HG03097 (cell line): ENCODE results near the gene SLC38A10.

Experiments used
- ATAC-seq: cut with Tn5 transposase; IDR thresholded peaks from one replicate; pipeline ENCODE4 v1.9.1; 2021; ENCODE audit not compliant: unreplicated experiment, low FRiP score

Gene SLC38A10

GRCh38 chr17:81260171-81260570 lies 34.9 kb downstream of the SLC38A10 start:
- ATAC-seq, result no peak

DNA sequence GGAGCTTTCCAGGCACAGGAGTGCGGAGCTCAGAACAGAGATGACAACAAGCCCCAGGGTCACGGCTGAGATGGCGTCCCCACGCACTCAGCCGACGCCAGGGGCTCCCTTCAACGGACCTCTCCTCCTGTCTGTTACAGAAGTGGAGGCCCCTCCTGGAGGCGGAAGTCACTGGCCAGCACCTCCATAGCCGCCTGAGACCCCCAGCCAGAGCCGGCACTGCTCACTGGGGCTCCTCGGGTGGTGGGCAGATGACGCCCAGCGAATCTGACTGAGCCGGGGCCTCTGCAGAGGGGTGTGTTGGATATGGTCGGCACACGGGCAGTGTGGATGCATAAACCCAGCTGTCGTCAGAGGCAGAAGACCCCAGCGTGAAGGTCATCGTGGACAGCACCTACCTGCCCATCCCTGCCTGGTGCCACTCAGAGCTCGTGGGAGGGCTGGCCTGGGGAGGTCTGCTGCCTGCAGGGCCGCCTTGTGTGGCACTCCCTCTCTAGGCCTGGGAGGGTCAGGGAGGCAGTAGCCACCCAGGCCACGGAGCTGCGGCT lies 36.0 kb downstream of the SLC38A10 start:
- ATAC-seq, result no peak

DNA sequence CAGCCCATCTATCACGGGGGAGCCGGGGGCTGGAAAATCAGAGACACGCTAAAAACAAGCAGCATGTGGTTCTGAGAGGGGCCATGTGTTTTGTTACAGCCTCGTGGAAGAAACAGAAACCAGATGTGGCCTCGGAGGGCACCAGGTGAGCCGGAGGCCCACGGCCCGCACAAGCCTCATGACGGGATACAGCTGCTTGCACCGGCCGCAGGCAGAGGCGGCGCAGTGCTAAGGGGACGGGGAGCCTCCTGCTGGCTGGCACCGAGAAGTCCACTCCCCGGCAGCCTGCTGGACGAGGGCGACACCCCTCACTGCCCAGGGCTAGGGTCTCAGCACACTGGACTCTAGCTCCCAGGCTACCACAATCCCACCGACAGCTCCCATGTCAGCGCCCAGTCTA lies 36.8 kb downstream of the SLC38A10 start:
- no peak for ATAC-seq

DNA sequence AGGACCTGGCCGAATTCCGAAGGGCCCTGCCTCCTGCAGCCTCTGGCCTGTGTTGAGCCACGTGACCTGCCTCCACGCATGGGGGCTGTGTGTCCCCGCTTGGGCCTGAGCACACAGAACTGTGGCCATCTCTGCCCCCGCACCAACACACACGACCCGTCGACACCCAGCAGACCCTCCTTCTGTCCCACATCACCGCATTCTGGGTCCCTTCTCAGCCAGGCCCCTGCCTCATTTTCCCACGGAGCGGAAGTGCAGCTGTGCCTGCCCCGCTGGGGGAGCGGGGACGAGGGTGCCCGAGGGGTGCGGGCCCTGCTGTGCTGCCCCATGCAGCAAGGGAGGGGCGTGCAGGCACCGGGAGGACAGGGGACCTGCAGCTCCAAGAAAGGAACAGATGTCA lies 37.6 kb downstream of the SLC38A10 start:
- ATAC-seq, result no peak

DNA sequence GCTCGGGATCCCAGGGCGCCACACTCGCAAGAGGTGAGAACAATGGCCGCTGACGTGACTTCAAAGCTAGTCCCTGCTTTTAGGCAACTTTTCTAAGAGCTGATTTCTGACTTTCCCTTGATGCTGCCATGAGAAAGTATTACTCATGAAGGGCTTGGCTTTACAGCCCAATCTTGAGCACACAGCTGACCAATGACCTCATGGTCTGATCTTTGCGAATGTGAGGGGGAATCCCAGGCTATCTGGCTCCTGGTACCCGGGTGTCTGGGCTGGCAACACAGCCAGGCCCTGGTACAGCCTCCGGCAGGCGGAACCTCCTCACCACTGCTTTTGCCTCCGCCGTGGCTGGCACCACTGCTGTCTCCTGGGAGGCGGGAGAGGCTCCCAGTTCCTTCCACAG lies 38.5 kb downstream of the SLC38A10 start:
- no peak for ATAC-seq

DNA sequence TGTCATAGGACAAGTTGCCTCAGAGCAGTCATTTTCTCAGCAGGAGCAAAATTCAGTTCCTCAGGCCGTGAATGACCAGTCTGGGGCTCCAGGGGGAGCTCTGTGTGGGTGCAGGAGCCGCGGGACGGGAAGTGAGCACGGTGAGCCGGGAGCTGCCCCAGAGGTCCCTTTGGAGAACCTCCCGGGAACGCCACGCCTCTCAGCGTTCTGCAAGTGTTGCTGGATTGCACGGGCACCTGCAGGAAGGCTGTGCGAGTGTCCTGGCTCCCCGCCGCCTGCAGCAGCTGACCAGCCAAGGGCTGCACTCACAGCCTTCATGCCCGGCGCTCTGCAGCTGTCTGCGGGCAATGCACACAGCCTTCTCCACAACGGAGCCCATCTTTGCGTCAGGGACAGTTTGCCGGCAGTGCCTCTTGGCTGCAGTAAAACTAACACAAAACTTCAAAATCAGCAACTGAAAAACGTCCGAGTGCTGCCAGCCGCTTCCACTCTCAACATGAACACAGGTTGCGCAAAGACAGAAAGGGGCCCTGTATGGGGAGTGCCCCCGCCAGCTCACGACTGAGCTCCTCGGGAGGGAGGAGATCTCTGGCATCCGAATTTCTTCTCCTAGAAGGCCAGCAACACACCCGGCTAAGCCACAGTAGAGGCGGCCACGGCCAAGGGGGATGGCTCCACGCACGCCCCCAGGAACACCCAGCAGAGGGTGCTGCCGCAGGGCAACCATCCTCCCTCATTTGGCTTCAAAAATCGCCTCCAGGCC lies 40.0 kb downstream of the SLC38A10 start:
- no peak for ATAC-seq

- no peak for ATAC-seq
These were observed 41.6 kb downstream of the SLC38A10 start for GRCh38 chr17:81253358-81254131.

DNA sequence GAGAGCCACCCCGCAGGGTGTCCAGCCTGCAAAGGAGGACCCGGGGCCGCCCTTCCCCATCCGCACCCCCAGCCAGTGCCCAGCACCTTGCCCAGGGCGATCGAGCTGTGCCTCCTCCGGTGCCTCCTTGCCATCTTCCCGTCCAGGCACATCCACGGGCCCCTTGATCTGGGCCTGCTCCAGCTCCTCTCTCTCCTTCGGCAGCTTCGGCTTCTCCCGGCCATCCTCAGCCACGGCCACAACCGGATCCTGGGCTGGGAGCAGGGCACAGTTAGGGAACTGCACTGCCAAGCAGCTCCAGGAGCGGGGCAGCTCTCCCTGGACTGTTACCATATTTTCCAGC lies 42.1 kb downstream of the SLC38A10 start:
- ATAC-seq, result no peak

- ATAC-seq, result no peak
These were observed 42.7 kb downstream of the SLC38A10 start for GRCh38 chr17:81252326-81252986.

DNA sequence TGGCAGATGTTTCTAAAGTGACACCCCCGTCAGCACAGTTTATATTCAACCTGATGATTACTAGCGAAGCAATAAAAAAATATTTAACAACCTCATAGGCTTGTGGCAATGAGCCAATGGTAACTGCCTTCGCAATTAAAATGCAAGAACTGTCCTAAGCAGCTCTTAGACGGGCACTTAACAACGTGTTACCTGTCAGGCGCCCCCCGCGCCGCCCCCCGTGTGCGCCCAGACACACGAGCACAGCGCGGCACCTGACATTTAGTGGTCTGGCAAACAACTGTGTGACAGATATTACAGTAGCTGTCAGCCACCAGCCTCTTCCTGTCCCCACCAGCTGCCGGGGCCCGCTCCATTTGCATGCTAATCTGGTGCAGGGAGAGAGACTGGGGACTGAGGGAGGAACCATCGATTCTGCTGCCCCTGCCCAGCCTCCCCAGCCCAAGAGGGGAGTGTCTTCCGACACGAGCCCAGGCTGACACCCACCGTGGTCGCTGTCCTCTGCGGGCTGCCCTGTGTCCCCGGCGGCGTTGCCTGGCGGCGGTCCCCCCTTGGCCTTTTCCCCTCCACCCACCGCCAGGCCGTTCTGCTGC lies 43.3 kb downstream of the SLC38A10 start:
- ATAC-seq, result no peak

GRCh38 chr17:81251094-81251708 lies 43.9 kb downstream of the SLC38A10 start:
- ATAC-seq, result no peak

DNA sequence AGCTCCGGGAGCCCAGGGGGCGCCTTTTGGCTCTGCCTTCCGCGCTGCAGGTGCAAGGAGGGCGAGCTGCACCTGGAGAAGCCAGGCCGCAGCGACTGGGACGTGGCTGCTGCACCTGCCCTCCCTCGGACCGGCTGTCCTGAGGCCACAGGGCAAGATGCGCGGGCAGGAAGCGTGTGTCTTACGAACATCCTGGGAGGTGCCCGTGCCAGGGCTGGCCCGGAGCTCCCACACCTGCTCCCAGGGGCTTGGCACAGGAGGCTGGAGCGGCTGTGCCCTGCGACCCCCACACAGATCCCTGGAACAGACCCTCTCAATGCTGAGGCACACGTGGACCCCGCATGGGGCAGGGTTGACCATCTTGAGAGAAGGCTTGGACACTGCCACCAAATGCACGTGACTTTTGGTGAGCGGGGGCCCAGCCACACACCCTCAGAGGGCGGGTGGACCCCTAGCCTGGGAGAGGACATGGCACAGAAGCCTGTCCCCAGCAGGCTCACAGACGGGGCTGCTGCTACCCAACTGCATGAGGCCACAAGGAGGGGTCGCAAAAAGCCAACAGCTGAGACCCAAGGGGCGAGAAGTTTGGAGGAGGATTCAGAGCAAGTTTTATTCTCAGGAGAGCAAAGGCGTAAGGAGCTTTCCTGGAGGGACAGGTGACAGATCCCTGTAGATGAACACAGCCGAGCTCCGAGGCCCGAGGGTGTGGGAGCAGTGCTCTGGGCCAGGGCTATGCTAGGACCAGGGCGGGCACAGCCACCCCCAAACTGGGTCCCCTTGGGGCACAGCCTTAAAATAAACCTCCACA lies 44.6 kb downstream of the SLC38A10 start:
- ATAC-seq, result no peak

GRCh38 chr17:81249223-81250040 lies 45.7 kb downstream of the SLC38A10 start:
- ATAC-seq, result no peak

GRCh38 chr17:81248649-81249048 lies 46.5 kb downstream of the SLC38A10 start:
- ATAC-seq, result no peak

DNA sequence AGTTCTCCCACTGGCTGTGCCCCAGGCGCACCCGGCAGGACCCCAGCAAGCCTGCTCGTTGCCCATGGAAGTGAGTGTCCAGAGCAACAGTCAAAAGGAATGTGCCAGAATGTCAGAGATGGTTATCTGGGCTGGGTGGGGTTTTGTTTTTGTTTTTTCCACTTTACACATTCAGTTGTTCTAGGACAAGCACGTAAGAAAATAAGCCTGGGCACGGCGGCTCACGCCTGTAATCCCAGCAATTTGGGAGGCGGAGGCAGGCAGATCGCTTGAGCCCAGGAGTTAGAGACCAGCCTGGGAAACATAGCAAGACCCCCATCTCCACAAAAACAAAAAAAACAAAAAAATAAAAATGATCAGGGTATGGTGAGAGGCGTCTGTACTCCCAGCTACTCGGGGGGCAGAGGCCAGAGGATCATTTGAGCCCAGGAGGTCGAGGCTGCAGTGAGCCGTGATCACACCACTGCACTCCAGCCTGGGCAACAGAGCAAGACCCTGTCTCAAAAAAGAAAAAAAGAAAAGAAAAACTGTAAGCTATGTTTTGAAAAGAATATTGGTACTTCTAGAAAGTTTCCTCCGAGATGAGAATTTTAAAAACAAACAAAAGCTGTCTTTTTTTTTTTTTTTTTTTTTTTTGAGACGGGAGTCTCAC lies 47.6 kb downstream of the SLC38A10 start:
- no peak for ATAC-seq

- ATAC-seq, result no peak
These were observed 48.3 kb downstream of the SLC38A10 start for GRCh38 chr17:81246679-81247338.

DNA sequence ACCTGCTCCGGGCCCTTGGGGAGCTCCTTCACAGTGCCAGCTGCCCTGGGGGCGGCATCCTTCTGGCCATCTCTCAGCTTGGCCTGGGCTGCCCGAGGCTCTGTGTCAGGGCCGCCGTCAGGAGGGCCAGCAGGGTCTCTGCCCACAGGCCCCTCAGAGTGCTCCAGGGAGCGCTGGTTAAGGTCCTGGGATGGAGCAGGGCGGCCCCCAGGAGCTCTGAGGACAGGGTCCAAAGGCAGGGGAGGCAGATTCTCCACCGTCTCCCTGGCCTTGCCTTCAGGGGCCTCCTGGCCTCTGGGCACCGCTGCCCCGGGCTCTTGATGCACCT lies 48.8 kb downstream of the SLC38A10 start:
- ATAC-seq, result no peak
